K562 (cell line): ENCODE measurements around the gene EXD2. TPM values are rescaled to one million over a fixed set of nuclear protein-coding genes. Genes with fewer than 3 reads are reported as not detected.

Experiments
- E2F3 ChIP-seq: fragments of 250-450 bp; sonication (Bioruptor Pico); IDR thresholded peaks from 2 replicates; pipeline ENCODE4 v1.4.0; 2020; ENCODE audit warnings: mild to moderate bottlenecking
- EHMT2 ChIP-seq: fragments of 450-650 bp; IDR thresholded peaks from 2 replicates; pipeline ENCODE4 v1.6.1; 2018; ENCODE audit warnings: antibody characterized with exemption
- HDAC6 ChIP-seq: IDR thresholded peaks from 2 replicates; pipeline ENCODE4 v1.6.1; 2012; ENCODE audit warnings: low read depth, mild to moderate bottlenecking, control low read depth, inconsistent platforms, low read length, moderate library complexity
- LCOR ChIP-seq: sonication (generic); formaldehyde crosslinking; IDR thresholded peaks from 2 replicates; pipeline ENCODE4 v1.8.0; 2022; ENCODE audit warnings: mild to moderate bottlenecking, missing genetic modification reagents
- MAX ChIP-seq: sonication (generic); formaldehyde crosslinking; IDR thresholded peaks from 2 replicates; pipeline ENCODE4 v1.9.0; 2022; ENCODE audit warnings: mild to moderate bottlenecking, missing genetic modification reagents
- MTA3 ChIP-seq: fragments of 450-650 bp; formaldehyde crosslinking; IDR thresholded peaks from 2 replicates; pipeline ENCODE4 v1.6.1; 2017; ENCODE audit warnings: mild to moderate bottlenecking, borderline replicate concordance
- NCOR1 ChIP-seq: fragments of 450-650 bp; IDR thresholded peaks from 2 replicates; pipeline ENCODE4 v1.6.1; 2016; ENCODE audit warnings: mild to moderate bottlenecking, moderate library complexity
- NR2F6 ChIP-seq: fragments of 450-650 bp; formaldehyde crosslinking; IDR thresholded peaks from 2 replicates; pipeline ENCODE4 v1.4.0; 2020; ENCODE audit warnings: mild to moderate bottlenecking
- POLR2AphosphoS5 ChIP-seq: IDR thresholded peaks from 2 replicates; pipeline ENCODE4 v1.6.1; 2011; ENCODE audit warnings: mild to moderate bottlenecking, low read depth, low read length, moderate library complexity; ENCODE audit not compliant: control insufficient read depth, insufficient read depth
- POLR2G ChIP-seq: fragments of 200-400 bp; formaldehyde crosslinking; IDR thresholded peaks from 2 replicates; pipeline ENCODE4 v1.6.1; 2017; ENCODE audit warnings: low read depth, mild to moderate bottlenecking, antibody characterized with exemption, low read length, moderate library complexity
- RFX7 ChIP-seq: fragments of 250-450 bp; sonication (Bioruptor Pico); IDR thresholded peaks from 2 replicates; pipeline ENCODE4 v1.5.1; 2021; ENCODE audit warnings: mild to moderate bottlenecking
- SMAD3 ChIP-seq: fragments of 450-650 bp; formaldehyde crosslinking; conservative IDR thresholded peaks from 2 replicates; pipeline ENCODE4 v1.4.0; 2020; ENCODE audit warnings: mild to moderate bottlenecking
- SUPT5H ChIP-seq: fragments of 450-650 bp; IDR thresholded peaks from 2 replicates; pipeline ENCODE4 v1.6.1; 2016
- TAF1 ChIP-seq: IDR thresholded peaks from 2 replicates; pipeline ENCODE4 v1.6.1; 2011; ENCODE audit warnings: mild to moderate bottlenecking, low read length, moderate library complexity; ENCODE audit not compliant: insufficient read depth, control insufficient read depth, severe bottlenecking; ENCODE audit errors: extremely low read depth
- TOE1 ChIP-seq, 2 experiments: fragments of 450-650 bp in 1 of 2; sonication (generic) in 1 of 2; formaldehyde crosslinking in 1 of 2; IDR thresholded peaks; 2 replicates each; pipeline versions ENCODE4 v1.7.1 to v1.8.0; 2016 to 2022; ENCODE audit warnings: borderline replicate concordance in 2 of 2, mild to moderate bottlenecking in 2 of 2, antibody characterized with exemption in 1 of 2, inconsistent platforms in 1 of 2, low read depth in 1 of 2, missing genetic modification reagents in 1 of 2, moderate library complexity in 1 of 2
- ZBTB34 ChIP-seq: fragments of 250-450 bp; sonication (Bioruptor Pico); IDR thresholded peaks from 2 replicates; pipeline ENCODE4 v1.8.0; 2021; ENCODE audit warnings: mild to moderate bottlenecking, moderate library complexity
- ZNF184 ChIP-seq: sonication (generic); formaldehyde crosslinking; IDR thresholded peaks from 2 replicates; pipeline ENCODE4 v1.5.0; 2020; ENCODE audit warnings: missing genetic modification reagents
- ZNF695 ChIP-seq: fragments of 450-650 bp; formaldehyde crosslinking; IDR thresholded peaks from 2 replicates; pipeline ENCODE4 v1.4.0; 2020; ENCODE audit warnings: mild to moderate bottlenecking, moderate library complexity
- ZNF77 ChIP-seq: fragments of 250-450 bp; sonication (Bioruptor Pico); IDR thresholded peaks from 2 replicates; pipeline ENCODE4 v1.5.0; 2020
- ZNF830 ChIP-seq: fragments of 250-450 bp; sonication (Bioruptor Pico); IDR thresholded peaks from 2 replicates; pipeline ENCODE4 v1.5.0; 2021; ENCODE audit warnings: mild to moderate bottlenecking
- ZZZ3 ChIP-seq: fragments of 450-650 bp; IDR thresholded peaks from 2 replicates; pipeline ENCODE4 v1.6.1; 2016; ENCODE audit warnings: antibody characterized with exemption, mild to moderate bottlenecking, moderate library complexity
- polyA plus RNA-seq, 8 experiments: library from polyadenylated mRNA; depleted of rRNA in 4 of 8; stranded (reverse) in 5 of 8; unstranded in 3 of 8; fragments of >200 nt; fragmentation: Nextera tagmentation in 2 of 8; fragmentation: Illumina TruSeq in 1 of 8; extraction: Ambion mirVana in 2 of 8; extraction: Trizol in 1 of 8; gene quantifications; 2 replicates each; pipeline versions ENCODE4 v1.2.1 to v1.2.3, GENCODE V29; 2011 to 2014; ENCODE audit warnings: inconsistent platforms in 1 of 8, missing spikeins in 1 of 8
- total RNA-seq, 7 experiments: library from RNA; depleted of rRNA in 6 of 7; stranded (reverse); fragments of >200 nt in 6 of 7; fragmentation: Illumina TruSeq in 2 of 7; extraction: Trizol in 2 of 7; gene quantifications; 2 replicates each; pipeline versions ENCODE4 v1.2.1 to v1.2.3, GENCODE V29; 2011 to 2021; ENCODE audit warnings: low replicate concordance in 1 of 7
- TF ChIP-seq, protein P1 (sequence below): fragments of 200-800 bp; sonication (Bioruptor generic); IDR thresholded peaks from 2 replicates; pipeline ENCODE4 v1.6.1; 2017; ENCODE audit warnings: missing genetic modification characterization, missing compliant biosample characterization
- TF ChIP-seq, protein P2 (sequence below): sonication (generic); formaldehyde crosslinking; IDR thresholded peaks from 2 replicates; pipeline ENCODE4 v1.9.0; 2022; ENCODE audit warnings: mild to moderate bottlenecking, missing genetic modification reagents
- TF ChIP-seq, protein P3 (sequence below), 2 experiments: fragments of 250-450 bp in 1 of 2; fragments of 450-650 bp in 1 of 2; sonication (Bioruptor Pico) in 1 of 2; IDR thresholded peaks; 2 replicates each; pipeline versions ENCODE4 v1.6.1 to v1.8.0; 2016 to 2021; ENCODE audit warnings: mild to moderate bottlenecking in 2 of 2, moderate library complexity in 2 of 2, missing compliant biosample characterization in 1 of 2, missing genetic modification characterization in 1 of 2

Gene EXD2
- total and polyA plus RNA-seq, 9 of the 15 experiments (the other 6 are each of a cell fraction or from before 2014, with no cell fraction given): 1.6 to 7.5 (median 3.7) TPM

DNA sequence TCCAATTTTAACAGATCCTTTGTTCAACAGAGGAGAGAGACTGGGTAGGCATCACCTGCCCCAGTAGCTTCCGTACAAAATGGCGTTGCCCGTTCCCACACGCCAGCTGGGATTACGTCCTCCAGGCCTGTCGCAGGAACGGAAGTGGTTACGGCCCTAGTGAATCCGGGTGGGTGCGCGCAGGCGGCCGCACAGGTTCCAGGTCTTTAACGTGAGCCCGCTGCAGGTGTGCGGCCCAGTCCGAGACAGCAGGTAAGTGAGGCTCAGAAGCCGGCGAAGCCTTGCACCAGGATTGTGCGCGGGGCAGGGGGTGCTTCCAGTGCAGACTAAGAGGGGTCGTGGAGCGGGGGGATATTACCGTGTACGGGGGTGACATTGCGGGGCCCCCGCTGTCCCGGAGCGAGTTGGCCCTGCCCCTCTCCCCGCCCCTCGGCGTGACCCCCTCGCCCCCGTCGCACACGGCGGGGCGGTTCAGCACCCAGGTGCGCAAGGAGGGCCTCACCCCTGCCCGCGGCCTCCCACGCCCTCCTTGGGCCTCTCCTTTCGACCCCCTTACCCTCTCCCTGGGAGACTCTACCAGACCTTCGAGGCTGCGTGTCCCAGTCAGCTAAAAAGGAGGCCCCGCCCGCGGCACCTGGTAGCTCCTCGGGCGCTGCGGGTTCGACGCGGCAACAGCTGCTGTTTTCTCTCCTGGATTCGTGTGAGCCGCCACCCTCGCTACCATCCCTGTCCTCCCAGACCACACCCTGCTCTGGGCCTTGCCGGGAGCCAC is at the start of gene EXD2 (continued):
- TF ChIP-seq ZNF830 (no peak), SMAD3 (CRISPR knock-in tag) (no peak), ZNF695 (no peak), TOE1 (IDR thresholded peaks at IDR 0.05; ENCODE audit: borderline replicate concordance) (peak; percentile 76), TOE1 (CRISPR knock-in tag; IDR thresholded peaks at IDR 0.05; ENCODE audit: borderline replicate concordance, low read depth) (no peak), ZBTB34 (CRISPR knock-in tag) (no peak), ZNF77 (no peak), HDAC6 (no peak), TAF1 (peak; percentile 18), SUPT5H (0 out of 2 replicates have a peak, but pooled peaks have one; percentile 42), MTA3 (peak; percentile 83; the same call in 1 of the 2 replicates), E2F3 (CRISPR knock-in tag) (no peak), RFX7 (CRISPR knock-in tag) (no peak), ZZZ3 (no peak), LCOR (CRISPR knock-in tag) (no peak), POLR2G (peak; percentile 84), MAX (peak; percentile 72), NCOR1 (0 out of 2 replicates have a peak, but pooled peaks have one; percentile 5), ZNF184 (no peak), EHMT2 (0 out of 2 replicates have a peak, but pooled peaks have one; percentile 16), NR2F6 (CRISPR knock-in tag) (no peak), POLR2AphosphoS5 (no peak)
- TF ChIP-seq, protein P1, sequence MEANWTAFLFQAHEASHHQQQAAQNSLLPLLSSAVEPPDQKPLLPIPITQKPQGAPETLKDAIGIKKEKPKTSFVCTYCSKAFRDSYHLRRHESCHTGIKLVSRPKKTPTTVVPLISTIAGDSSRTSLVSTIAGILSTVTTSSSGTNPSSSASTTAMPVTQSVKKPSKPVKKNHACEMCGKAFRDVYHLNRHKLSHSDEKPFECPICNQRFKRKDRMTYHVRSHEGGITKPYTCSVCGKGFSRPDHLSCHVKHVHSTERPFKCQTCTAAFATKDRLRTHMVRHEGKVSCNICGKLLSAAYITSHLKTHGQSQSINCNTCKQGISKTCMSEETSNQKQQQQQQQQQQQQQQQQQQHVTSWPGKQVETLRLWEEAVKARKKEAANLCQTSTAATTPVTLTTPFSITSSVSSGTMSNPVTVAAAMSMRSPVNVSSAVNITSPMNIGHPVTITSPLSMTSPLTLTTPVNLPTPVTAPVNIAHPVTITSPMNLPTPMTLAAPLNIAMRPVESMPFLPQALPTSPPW (CRISPR knock-in tag): peak; percentile 72
- TF ChIP-seq, protein P2, sequence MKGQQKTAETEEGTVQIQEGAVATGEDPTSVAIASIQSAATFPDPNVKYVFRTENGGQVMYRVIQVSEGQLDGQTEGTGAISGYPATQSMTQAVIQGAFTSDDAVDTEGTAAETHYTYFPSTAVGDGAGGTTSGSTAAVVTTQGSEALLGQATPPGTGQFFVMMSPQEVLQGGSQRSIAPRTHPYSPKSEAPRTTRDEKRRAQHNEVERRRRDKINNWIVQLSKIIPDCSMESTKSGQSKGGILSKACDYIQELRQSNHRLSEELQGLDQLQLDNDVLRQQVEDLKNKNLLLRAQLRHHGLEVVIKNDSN (CRISPR knock-in tag): peak; percentile 45; the same call in 1 of the 2 replicates
- TF ChIP-seq, protein P3, sequence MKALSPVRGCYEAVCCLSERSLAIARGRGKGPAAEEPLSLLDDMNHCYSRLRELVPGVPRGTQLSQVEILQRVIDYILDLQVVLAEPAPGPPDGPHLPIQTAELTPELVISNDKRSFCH (CRISPR knock-in tag; IDR thresholded peaks at IDR 0.05): no peak
- TF ChIP-seq, protein P3 (tag; IDR thresholded peaks at IDR 0.05): peak; percentile 82
